ENCODE measurements around the gene MSI1.
"Not testable (repeated sequence)": the region's sequence is repeated elsewhere in the genome, so short reads cannot be mapped to it uniquely, and the experiment has no call there.

Gene MSI1

GRCh38 chr12:120353556-120354317 lies 15.2 kb downstream of the MSI1 start:
- no peak for DNase-seq

- DNase-seq = no peak
Observed at GRCh38 chr12:120353136-120353535, 15.8 kb downstream of the MSI1 start.

GRCh38 chr12:120352117-120352516 lies 16.8 kb downstream of the MSI1 start:
- DNase-seq = no peak

DNA sequence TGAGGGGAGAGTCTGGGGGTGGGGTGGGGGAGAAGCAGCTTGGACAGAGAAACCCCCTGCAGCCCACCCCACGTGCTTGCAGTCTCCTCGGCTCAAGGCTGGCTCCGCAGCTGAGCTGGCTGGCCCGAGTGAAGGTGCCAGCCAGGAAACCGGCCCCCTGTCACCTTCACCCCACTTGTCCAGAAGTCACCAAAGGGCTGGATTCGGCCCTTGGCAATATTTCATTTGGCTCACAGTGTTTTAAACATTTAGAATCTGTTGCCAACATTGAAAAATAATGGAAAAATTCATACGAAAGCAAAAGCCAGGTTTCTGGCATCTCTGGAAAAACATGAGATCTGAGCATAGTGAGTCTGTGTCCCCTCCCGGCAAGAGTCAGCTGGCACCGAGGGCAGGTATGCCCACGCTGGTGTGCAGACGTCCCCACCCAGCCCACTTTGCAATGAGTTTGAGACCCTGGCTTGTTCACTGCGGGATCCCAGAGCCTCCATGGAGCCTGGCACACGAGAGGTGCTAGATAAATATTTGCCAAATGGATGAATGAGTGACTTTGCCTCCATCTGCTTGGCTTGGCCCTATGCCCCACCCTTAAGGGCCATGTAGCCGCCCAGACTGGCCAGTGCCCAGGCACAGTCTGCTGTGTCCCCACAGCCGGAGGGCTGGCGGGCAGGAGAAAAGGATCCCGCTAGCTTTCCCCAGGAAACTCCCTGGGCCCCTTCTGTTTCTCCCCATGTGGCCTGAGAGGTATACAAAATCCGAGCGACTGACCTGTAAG lies 18.2 kb downstream of the MSI1 start:
- DNase-seq = no peak

- DNase-seq = no peak
Observed at GRCh38 chr12:120347766-120348165, 21.2 kb downstream of the MSI1 start.

- DNase-seq = no peak
Observed at GRCh38 chr12:120346681-120347080, 22.3 kb downstream of the MSI1 start.

- no peak for DNase-seq
Observed at GRCh38 chr12:120346031-120346430, 22.9 kb downstream of the MSI1 start.

DNA sequence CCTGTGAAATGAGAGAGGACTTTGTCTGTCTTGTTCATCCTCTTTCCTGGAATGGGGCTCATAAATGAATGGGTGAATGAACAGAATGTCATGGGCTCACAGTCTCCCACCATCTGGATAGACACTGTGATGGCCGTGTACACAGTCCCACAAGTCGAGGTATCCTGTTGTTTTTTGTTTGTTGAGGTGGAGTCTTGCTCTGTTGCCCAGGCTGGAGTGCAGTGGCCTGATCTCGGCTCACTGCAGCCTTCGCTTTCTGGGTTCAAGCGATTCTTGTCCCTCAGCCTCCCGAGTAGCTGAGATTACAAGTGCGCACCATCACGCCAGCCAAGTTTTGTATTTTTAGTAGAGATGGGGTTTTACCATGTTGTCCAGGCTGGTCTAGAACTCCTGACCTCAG lies 25.3 kb downstream of the MSI1 start:
- no peak for DNase-seq

GRCh38 chr12:120343039-120343537 lies 25.9 kb downstream of the MSI1 start:
- no peak for DNase-seq

- no peak for DNase-seq
Observed at GRCh38 chr12:120342175-120343038, 26.6 kb downstream of the MSI1 start.

DNA sequence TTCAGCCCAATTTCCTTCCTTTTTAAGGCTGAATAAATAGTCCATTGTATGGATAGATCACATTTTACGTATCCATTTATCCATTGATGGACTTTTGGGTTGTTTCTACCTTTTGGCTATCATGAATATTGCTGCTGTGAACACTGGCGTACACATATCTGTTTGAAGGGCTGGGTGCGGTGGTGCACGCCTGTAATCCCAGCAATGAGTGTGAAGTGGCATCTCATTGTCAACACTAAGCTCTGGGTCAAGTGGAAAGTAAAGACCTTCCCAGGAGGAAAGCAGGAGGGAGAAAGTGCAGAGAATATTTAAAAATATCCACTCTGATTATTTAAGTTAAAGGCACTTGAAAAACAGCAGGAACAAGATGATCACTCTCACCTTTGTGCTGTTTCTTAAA lies 29.7 kb downstream of the MSI1 start:
- no peak for DNase-seq

DNA sequence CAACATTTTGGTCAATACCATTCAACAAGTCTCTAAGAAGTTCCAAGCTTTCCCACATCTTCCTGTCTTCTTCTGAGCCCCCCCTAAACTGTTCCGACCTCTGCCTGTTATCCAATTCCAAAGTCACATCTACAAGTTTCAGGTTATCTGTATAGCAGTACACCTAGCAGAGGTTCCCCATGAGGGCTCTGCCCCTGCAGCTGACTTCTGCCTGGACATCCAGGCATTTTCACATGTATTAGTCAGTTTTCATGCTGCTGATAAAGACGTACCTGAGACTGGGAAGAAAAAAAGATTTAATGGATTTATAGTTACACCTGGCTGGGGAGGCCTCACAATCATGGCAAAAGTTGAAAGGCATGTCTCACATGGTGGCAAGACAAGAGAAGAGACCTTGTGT lies 31.2 kb downstream of the MSI1 start:
- no peak for DNase-seq

DNA sequence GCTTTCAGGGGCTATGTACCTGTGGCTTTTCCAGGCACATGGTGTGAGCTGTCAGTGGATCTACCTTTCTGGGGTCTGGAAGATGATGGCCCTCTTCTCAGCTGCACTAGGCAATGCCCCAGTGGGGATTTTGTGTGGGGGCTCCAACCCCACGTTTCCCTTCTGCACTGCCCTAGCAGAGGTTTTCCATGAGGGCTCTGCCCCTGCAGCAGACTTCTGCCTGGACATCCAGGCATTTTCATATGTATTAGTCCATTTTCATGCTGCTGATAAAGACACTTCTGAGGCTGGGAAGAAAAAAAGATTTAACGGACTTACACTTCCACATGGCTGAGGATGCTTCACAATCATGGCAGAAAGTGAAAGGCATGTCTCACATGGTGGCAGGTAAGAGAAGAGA lies 32.6 kb downstream of the MSI1 start:
- not testable (repeated sequence) for DNase-seq

DNA sequence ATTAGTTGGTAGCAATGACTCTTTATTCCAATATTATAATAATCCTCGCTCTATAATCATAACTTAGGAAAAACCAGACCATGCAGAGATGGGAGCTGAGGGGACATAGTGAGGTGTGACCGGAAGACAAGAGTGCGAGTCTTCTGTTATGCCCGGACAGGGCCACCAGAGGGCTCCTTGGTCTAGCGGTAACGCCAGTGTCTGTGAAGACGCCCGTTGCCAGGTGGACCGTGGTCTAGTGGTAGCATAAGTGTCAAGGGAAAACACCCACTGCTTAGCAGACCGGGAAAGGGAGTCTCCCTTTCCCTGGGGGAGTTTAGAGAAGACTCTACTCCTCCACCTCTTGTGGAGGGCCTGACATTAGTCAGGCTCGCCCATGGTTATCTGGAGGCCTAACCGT lies 33.5 kb downstream of the MSI1 start:
- peak; percentile 26 to 60 for DNase-seq

DNA sequence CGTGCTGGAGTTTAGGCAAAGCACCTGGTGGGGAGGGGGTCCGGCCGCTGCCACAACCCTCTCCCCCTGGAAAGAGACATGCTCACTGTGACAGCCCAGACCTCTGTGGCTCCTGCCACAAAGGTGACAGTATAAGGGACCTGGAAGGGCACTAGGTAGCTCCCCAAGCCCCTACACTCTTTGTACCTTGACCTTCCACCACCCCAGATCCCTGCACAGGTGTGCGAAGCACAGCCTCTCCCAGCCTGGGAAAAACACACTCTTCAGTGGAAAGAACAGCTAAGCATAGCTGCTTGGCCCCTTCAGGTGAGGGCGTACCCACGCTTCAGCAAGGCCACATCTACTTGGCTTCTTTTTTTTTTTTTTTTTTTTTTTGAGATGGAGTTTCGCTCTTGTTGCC lies 36.4 kb downstream of the MSI1 start:
- no peak for DNase-seq

DNA sequence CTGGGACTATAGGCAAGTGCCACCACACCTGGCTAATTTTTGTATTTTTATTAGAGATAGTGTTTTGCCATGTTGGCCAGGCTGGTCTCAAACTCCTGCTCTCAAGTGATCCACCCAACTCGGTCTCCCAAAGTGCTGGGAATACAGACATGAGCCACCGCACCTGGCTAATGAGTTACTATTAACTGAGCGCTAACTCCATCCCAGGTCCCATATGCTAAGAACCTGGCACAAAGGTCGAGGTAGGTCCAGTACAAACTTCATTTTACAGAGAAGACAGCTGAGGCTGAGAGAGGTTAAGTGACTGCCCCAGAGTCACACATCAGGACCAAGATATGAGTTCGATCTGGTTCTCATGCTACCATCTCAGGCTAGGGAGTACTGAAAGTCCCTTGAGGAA lies 36.9 kb downstream of the MSI1 start:
- DNase-seq = no peak

DNA sequence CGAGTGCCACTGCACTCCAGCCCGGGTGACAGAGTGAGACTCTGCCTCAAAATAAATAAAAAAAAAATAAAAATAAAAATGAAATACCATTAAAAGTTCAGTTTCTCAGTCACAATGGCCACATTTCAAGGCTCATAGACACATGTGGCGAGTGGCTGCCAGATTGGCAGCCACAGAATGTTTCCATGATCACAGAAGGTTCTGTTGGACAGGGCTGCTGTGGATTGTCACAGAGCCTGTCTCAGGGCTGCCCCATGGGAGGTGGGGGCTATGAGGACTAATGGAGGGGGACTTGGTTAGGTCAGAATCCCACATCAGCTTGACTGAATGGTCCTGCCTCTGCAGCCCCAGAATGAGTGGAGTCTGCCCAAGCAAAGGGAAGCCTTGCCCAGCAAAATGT lies 37.6 kb downstream of the MSI1 start:
- no peak for DNase-seq

GRCh38 chr12:120328228-120328627 lies 40.7 kb downstream of the MSI1 start:
- DNase-seq = no peak

DNA sequence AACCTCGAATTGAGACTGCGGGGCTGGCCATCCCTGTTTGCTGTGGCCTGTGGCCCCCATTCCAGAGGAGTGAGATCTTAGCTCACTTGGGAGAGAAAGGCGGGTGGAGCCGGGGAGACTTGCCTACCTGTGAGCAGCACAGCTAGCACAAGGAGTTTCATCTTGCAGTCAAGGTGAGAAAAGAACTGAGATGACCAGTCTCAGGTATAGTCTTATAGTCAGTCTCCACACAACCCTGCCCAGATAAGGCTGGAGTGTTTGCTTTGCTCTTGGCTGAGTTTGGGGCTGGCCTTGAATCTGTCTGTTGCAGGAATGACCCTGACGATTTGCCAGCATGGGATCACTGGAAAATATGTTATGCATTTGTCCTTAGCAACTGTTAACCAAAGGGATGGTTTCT lies 41.4 kb downstream of the MSI1 start, which contains the start of gene PLA2G1B:
TSS of gene PLA2G1B (minus strand) at position 187 of the 400 bp plus-strand sequence. CDS start at position 161, 26 bp downstream.
- no peak for DNase-seq

GRCh38 chr12:120324841-120325417 lies 44.0 kb downstream of the MSI1 start:
- DNase-seq = no peak

GRCh38 chr12:120323772-120324171 lies 45.2 kb downstream of the MSI1 start:
- DNase-seq = no peak

- DNase-seq = peak in 1 of 2 experiments; percentile 27
Observed at GRCh38 chr12:120321382-120322202, 47.4 kb downstream of the MSI1 start.
